DND-41 (cell line): Measurements from ENCODE around the gene TGM2.

Experiments used
- CTCF ChIP-seq: IDR thresholded peaks from 2 replicates; pipeline ENCODE4 v1.5.1; 2012; ENCODE audit warnings: borderline replicate concordance, low read length, moderate library complexity, mild to moderate bottlenecking; ENCODE audit not compliant: poor library complexity, severe bottlenecking; ENCODE audit errors: extremely low read depth
- EZH2 ChIP-seq: IDR thresholded peaks from 3 replicates; pipeline ENCODE4 v1.6.1; 2012; ENCODE audit warnings: borderline replicate concordance, low read depth, mild to moderate bottlenecking, moderate library complexity, low read length, inconsistent platforms; ENCODE audit not compliant: severe bottlenecking

GRCh38 chr20:38147751-38148150, 17.3 kb downstream of the TGM2 start:
- no peak for TF ChIP-seq CTCF
- no peak for TF ChIP-seq EZH2
